A673 (cell line): ENCODE results near the gene GRIN3A. TPM values are rescaled to one million over a fixed set of nuclear protein-coding genes. Genes with fewer than 3 reads are reported as not detected.

Source experiments
- BruUV-seq: library from RNA; stranded (reverse); fragments of 400-500 nt; replicated peaks from 2 replicates; lab custom pipeline; 2021; lab: Mats Ljungman, UMichigan
- CTCF ChIA-PET: fragments of 300-600 bp; sonication (Branson Sonifier 250); formaldehyde crosslinking; loops from one replicate; lab custom pipeline; 2022; ENCODE audit warnings: antibody characterized with exemption; lab: Charles Lee
- POLR2A ChIA-PET: fragments of 300-600 bp; sonication (Branson Sonifier 250); formaldehyde crosslinking; loops from one replicate; lab custom pipeline; 2022; ENCODE audit warnings: antibody characterized with exemption; ENCODE audit not compliant: low non-redundant PET; lab: Charles Lee
- DNase-seq: peaks from one replicate; pipeline ENCODE4 v3.0.0-alpha.2; 2015; ENCODE audit warnings: low spot score
- H3K27ac ChIP-seq: fragments of 200-600 bp; sonication (generic); 2 replicates; pipeline ENCODE4 v1.5.1; 2016; ENCODE audit warnings: mixed run types, low read depth, mild to moderate bottlenecking, mixed read lengths, antibody characterized with exemption, low read length; ENCODE audit not compliant: poor library complexity, severe bottlenecking
- H3K27me3 ChIP-seq: fragments of 200-600 bp; sonication (generic); replicated peaks from 2 replicates; pipeline ENCODE4 v1.6.1; 2017; ENCODE audit warnings: mixed run types, low read depth, mild to moderate bottlenecking, mixed read lengths, antibody characterized with exemption, low read length; ENCODE audit not compliant: insufficient read depth, poor library complexity
- H3K36me3 ChIP-seq: fragments of 200-600 bp; sonication (generic); 2 replicates; pipeline ENCODE4 v1.6.1; 2016; ENCODE audit warnings: mixed run types, mild to moderate bottlenecking, mixed read lengths, antibody characterized with exemption, low read length; ENCODE audit not compliant: insufficient read depth, poor library complexity, severe bottlenecking
- H3K4me1 ChIP-seq: fragments of 200-600 bp; sonication (generic); 2 replicates; pipeline ENCODE4 v1.6.1; 2017; ENCODE audit warnings: mixed run types, mild to moderate bottlenecking, mixed read lengths, antibody characterized with exemption, low read length; ENCODE audit not compliant: insufficient read depth, poor library complexity, severe bottlenecking
- H3K4me3 ChIP-seq: fragments of 200-600 bp; sonication (generic); 2 replicates; pipeline ENCODE4 v1.5.1; 2016; ENCODE audit warnings: low read depth, mixed run types, mild to moderate bottlenecking, mixed read lengths, low read length; ENCODE audit not compliant: poor library complexity, severe bottlenecking
- H3K9me3 ChIP-seq: fragments of 200-600 bp; sonication (generic); 2 replicates; pipeline ENCODE4 v1.6.1; 2016; ENCODE audit warnings: mixed run types, low read depth, mild to moderate bottlenecking, mixed read lengths, antibody characterized with exemption, low read length; ENCODE audit not compliant: poor library complexity, severe bottlenecking
- CTCF ChIP-seq: fragments of 300-800, 200-600 bp; sonication (generic); conservative IDR thresholded peaks from 2 replicates; pipeline ENCODE4 v1.5.1; 2017; ENCODE audit warnings: low read depth, mild to moderate bottlenecking, antibody characterized with exemption, low read length, moderate library complexity, mixed read lengths
- EZH2 ChIP-seq: fragments of 200-600 bp; sonication (generic); IDR thresholded peaks from 2 replicates; pipeline ENCODE4 v1.6.1; 2017; ENCODE audit warnings: borderline replicate concordance, low read depth, mild to moderate bottlenecking, mixed read lengths, antibody characterized with exemption, low read length; ENCODE audit not compliant: poor library complexity, severe bottlenecking
- intact Hi-C: fragments of 100-400 bp; cut with micrococcal nuclease; formaldehyde crosslinking; loops from one replicate; pipeline ENCODE4 v1.10.0; 2022; ENCODE audit not compliant: unreplicated experiment
- total RNA-seq: library from RNA; stranded (reverse); gene quantifications from 2 replicates; pipeline ENCODE4 v1.2.3, GENCODE V29; 2021

GRIN3A gene
- total RNA-seq, 1 experiment from 2014 or later = not detected

GRCh38 chr9:101639311-101639710 is 99.1 kb downstream of the GRIN3A start:
- BruUV-seq = no TSS peak
- Histone ChIP-seq H3K4me1 (no peaks in the 10 kb centered on the region), H3K27me3 (no peaks in the 10 kb centered on the region), H3K36me3 (no peaks in the 10 kb centered on the region), H3K27ac (no peak overlapping the region), H3K4me3 (no peak overlapping the region), H3K9me3 (no peaks in the 10 kb centered on the region)
- intact Hi-C loops = no loop called here
- no peak for TF ChIP-seq CTCF
- no peak for TF ChIP-seq EZH2
- ChIA-PET POLR2A (no interaction called here), CTCF (no interaction called here)
- DNase-seq = no peak

GRCh38 chr9:101636247-101636646 is 102.2 kb downstream of the GRIN3A start:
- H3K36me3 ChIP-seq = no peaks in the 10 kb centered on the region
- ChIA-PET POLR2A (no interaction called here), CTCF (no interaction called here)
- BruUV-seq = no TSS peak
- no peak for DNase-seq
- intact Hi-C loops = no loop called here
- no peak overlapping the region for H3K27ac ChIP-seq
- H3K9me3 ChIP-seq = no peaks in the 10 kb centered on the region
- TF ChIP-seq CTCF (no peak), EZH2 (no peak)
- no peaks in the 10 kb centered on the region for H3K4me1 ChIP-seq
- no peaks in the 10 kb centered on the region for H3K27me3 ChIP-seq
- H3K4me3 ChIP-seq = no peak overlapping the region

- intact Hi-C loops = no loop called here
- H3K4me1 ChIP-seq = no peaks in the 10 kb centered on the region
- no peak overlapping the region for H3K27ac ChIP-seq
- no peaks in the 10 kb centered on the region for H3K9me3 ChIP-seq
- no peak for TF ChIP-seq CTCF
- POLR2A ChIA-PET = no interaction called here
- BruUV-seq = no TSS peak
- DNase-seq = no peak
- H3K4me3 ChIP-seq = no peak overlapping the region
- no peaks in the 10 kb centered on the region for H3K36me3 ChIP-seq
- CTCF ChIA-PET = no interaction called here
- no peaks in the 10 kb centered on the region for H3K27me3 ChIP-seq
These were observed 103.0 kb downstream of the GRIN3A start for GRCh38 chr9:101635473-101635872.
